Measurements from ENCODE around the gene FN1.

DNA sequence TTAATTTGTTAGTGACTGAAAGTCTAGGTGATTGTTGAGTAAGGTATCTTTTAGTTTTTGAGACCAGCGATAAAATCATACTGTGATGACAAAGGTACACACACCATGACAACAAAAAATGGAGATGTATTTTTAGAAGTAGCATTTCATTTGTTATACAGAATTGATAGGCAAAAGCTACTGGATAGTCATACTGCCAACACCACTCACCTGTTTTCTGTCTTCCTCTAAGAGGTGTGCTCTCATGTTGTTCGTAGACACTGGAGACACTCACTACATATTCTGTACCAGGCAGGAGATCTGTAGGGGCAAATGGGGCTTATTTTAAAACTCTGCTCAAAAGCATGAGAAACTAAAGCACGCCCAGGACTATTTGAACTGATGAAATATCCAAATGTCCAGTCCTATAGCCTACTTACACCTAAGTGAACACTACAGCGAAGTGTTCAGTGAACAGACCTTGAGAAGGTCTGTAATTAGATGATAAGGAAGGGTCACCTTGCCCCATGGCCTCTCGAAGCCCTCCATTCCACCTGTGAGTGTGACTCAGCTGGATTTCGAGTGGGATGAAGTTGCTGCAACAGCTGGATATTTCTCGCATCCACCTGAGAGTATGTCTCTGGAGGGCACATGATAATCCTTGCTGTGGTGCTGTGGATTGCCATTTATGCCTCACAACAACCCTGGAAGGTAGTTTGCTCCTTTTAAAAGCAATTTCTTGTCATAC is 47.7 kb downstream of the FN1 start:
- TF ChIP-seq CTCF (IDR thresholded peaks at IDR 0.05) (no peak), POLR2A (IDR thresholded peaks at IDR 0.05) (no peak), POLR2AphosphoS5 (IDR thresholded peaks at IDR 0.05) (no peak)

Measured in prostate gland (tissue), 2 donors.